ENCODE data around the gene SMC4.
"Not testable (repeated sequence)": the region's sequence is repeated elsewhere in the genome, so short reads cannot be mapped to it uniquely, and the experiment has no call there.

The SMC4 gene

GRCh38 chr3:160399125-160400029, at the start of gene SMC4, which contains the start of gene IFT80:
SMC4 (plus strand) TSS chr3:160399650; CDS start chr3:160400827, 1,177 bp downstream.
IFT80 (minus strand) TSS chr3:160399225; CDS start chr3:160384600, 14,625 bp downstream.
- peak; percentile 92 to 93 for DNase-seq (ENCODE audit: low read depth in 2 of 2)

DNA sequence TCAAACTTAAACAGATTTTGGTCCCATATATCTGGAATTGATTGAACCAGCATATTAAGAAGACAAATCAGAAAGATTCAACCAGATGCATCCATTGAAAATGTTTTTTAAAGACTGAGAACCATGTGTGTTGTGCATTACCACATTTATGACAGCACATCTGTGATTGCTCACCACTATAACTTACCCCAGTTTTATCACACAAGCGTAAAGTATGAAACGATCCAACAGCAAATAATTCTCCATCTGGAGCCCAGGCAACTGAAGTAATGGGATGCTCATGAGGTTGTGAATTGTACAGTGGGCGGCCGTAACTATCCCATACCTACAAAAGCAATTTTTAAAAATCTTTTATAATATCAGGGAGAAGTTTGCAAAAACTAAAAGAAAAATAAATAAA, 43.6 kb upstream of the SMC4 start:
- DNase-seq (ENCODE audit: low read depth in 2 of 2) = no peak

DNA sequence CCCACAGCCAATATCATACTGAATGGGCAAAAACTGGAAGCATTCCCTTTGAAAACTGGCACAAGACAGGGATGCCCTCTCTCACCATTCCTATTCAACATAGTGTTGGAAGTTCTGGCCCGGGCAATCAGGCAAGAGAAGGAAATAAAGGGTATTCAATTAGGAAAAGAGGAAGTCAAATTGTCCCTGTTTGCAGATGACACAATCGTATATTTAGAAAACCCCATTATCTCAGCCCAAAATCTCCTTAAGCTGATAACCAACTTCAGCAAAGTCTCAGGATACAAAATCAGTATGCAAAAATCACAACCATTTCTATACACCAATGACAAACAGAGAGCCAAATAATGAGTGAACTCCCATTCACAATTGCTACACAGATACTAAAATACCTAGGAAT, 36.6 kb upstream of the SMC4 start:
- DNase-seq (ENCODE audit: low read depth in 2 of 2) = not testable (repeated sequence)

GRCh38 chr3:160365869-160366522, 33.5 kb upstream of the SMC4 start:
- no peak for DNase-seq (ENCODE audit: low read depth in 2 of 2)

GRCh38 chr3:160368804-160369203, 30.6 kb upstream of the SMC4 start:
- DNase-seq (ENCODE audit: low read depth in 2 of 2) = no peak

GRCh38 chr3:160369784-160370183, 29.7 kb upstream of the SMC4 start:
- DNase-seq (ENCODE audit: low read depth in 2 of 2) = no peak

DNA sequence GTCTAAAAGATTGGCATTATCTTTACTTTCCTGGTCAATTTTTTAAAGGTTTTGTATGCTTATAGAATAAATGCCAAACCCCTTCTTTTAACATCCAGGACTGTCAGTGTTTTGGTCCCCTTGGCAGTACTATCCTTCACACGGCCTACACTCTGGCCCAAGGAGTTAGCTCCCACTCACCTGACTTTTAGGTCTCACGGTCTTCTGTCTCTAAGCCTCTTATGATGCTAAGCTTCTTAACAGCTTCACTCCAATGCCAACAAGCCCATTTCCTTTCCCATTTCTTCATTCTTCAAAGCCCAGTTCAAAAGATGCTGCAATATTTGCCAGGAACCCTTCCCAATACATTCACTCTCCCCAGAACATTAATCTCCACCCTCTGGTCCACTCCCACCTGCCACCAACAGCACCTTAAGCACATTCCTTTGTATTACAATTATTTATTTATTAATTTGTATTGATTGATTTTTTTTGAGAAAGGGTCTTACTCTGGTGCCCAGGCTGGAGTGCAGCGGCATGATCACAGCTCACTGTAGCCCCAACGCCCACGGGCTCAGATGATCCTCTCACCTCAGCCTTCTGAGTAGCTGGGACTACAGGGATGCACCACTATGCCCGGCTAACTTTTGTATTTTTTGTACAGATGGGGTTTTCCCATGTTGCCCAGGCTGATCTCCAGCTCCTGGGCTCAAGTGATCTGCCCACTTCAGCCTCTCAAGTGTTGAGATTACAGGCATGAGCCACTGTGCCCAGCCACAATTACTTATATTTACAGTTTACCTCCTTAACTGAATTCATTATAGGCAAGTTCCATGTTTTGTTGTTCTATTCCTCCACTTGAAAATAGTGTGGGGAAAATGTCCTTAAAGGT, 28.2 kb upstream of the SMC4 start:
- DNase-seq (ENCODE audit: low read depth in 2 of 2) = no peak

DNA sequence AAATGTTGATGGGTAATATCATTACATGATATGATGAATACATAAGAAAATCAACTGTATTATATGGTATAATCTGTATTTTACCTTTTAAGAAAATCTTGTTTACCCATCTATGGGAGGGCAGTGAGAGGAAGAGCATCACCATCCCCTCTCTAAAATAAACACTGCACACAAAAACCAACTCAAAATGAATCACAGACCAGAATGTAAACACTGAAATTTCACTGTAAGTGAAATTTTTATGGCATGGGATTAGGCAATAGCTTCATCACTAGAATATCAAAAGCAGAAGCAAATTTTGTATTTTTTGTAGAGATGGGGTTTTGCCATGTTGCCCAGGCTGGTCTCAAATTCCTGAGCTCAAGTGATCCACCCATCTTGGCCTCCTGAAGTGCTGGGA, 26.7 kb upstream of the SMC4 start:
- no peak for DNase-seq (ENCODE audit: low read depth in 2 of 2)

DNA sequence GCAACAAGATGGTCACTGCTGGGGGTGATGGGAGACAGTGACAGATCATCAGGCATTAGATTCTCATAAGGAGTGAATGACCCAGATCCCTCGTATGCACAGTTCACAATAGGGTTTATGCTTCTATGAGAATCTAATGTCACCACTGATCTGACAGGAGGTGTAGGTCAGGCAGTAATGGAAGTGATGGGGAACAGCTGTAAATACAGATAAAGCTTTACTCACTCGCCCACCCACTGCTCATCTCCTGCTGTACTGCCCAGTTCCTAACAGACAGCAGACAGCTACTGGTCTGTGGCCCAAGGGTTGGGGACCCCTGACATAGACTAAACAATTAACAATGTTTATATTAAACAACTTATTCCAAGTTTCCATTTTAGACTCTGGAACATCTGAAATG, 25.8 kb upstream of the SMC4 start:
- no peak for DNase-seq (ENCODE audit: low read depth in 2 of 2)

DNA sequence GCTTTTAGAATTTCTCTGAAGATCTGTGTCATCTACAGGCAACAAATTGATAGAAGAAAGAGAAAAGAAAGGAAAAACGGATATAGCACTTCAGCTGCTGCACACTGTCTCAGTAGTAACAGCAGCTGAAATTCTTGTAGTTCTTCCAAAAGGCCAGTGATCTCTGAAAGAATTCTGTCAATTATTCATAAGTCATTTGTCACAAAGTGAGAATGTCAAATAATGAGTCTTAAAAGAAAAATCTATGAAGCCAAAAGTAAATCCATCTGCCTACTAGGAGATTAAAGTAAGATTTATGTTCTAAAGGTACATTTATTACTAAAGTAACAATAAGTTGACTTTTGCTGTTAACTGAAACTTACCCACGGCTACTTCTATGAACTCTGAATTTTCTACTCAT, 25.0 kb upstream of the SMC4 start:
- DNase-seq (ENCODE audit: low read depth in 2 of 2) = no peak

- DNase-seq (ENCODE audit: low read depth in 2 of 2) = no peak
These were observed 24.5 kb upstream of the SMC4 start for GRCh38 chr3:160374925-160375324.

GRCh38 chr3:160376681-160377080, 22.8 kb upstream of the SMC4 start:
- no peak for DNase-seq (ENCODE audit: low read depth in 2 of 2)

- no peak for DNase-seq (ENCODE audit: low read depth in 2 of 2)
These were observed 20.9 kb upstream of the SMC4 start for GRCh38 chr3:160378331-160379109.

DNA sequence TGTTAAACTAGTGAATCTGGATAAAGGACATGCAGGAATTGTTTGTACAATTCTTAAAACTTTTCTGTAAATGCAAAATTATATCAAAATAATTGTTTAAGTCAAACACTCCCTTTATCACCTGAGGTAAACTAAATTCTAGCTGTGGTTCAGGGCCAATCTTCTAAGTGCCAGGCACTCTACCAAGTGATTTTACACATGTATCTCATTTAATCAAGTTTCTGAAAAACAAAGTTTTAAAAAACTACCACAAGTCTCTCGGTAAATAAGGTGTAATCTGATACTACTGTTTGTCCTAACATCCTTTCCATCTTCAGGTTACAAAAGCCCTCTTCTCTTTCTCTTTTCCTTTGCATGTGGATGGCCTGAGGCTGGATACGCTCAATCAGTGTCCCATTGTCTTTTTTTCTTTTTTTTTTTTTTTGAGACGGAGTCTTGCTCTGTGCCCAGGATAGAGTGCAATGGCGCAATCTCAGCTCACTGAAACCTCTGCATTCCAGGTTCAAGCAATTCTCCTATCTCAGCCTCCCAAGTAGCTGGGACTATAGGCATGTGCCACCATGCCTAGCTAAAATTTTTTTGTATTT, 19.7 kb upstream of the SMC4 start:
- no peak for DNase-seq (ENCODE audit: low read depth in 2 of 2)

DNA sequence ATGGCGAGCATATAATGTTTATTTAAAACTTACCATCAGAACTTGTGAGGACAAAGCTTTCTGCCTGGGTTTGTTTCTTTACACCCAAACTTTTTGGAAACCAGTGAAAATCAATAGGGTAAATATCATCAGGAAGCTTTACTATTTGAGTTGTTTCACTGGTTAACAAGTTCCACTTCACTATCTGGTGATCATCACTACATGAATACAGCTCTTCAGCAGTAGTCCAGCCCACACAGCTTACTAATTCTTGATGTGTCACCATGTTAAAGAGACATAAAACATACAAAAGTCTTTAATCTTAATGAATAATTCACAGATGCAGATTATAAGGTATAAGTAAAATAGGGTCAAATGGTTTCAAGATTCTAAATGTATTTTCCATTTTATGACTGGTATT, 18.0 kb upstream of the SMC4 start:
- no peak for DNase-seq (ENCODE audit: low read depth in 2 of 2)

DNA sequence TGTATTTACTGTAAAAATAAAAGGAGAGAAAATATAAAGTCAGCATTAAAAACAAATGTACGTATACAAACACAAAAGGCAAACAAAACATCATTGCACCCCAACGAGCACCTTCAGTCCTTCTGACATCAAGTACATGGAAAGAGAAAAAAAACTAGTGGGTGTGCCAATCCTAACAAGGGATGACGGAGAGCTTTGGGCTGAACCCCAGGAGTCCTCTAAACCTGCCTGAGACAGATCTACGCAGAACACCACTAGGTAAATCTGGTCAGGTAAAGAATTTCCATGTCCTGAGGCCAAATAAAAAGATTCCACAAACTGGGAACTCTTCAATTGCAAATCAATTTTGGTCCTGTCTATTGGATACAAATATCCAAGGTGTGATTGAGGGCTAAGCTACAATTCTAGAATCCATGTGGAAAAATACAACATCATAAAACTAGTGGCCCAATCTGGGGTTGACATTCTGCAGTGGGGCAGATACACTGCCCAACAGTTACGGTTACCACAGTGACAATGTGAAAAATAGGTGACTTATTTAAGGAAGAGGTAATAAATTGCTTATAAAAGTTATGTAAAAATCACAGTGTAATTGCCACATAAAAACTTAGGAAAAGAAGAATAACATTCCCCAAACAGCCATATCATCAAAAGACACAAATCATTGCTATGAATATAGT, 14.7 kb upstream of the SMC4 start:
- DNase-seq (ENCODE audit: low read depth in 2 of 2) = no peak

DNA sequence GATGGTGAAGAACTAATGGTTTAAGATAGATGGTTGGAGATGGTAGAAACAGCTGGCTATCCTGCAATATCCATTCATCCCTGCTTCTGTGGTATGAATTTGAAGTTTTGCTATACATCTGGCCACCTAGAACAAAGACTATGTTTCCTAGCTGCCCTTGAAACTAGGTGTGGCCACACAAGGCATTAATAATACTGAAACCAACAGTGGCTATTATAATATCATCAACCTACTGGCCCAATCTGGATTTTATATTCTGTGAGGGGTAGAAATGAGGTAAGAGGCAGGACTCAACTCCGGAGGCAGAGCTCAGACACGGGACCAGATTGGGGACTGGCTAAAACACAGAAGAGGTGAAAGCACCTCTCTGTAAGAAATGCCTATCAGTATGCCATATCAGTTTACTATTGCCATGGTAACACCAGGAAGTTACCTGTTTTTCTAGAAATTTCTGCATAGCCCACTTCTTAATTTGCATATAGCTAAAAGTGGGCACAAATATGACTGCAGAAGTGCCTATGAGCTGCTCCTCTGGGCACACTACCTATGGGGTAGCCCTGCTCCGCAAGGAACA, 8.8 kb upstream of the SMC4 start:
- DNase-seq (ENCODE audit: low read depth in 2 of 2) = no peak

GRCh38 chr3:160392798-160393197, 6.7 kb upstream of the SMC4 start:
- DNase-seq (ENCODE audit: low read depth in 2 of 2) = no peak

- no peak for DNase-seq (ENCODE audit: low read depth in 2 of 2)
These were observed 6.0 kb upstream of the SMC4 start for GRCh38 chr3:160393346-160394008.

Measured in stimulated activated CD8-positive, alpha-beta memory T cell treated with anti-CD3 and anti-CD28 coated beads, Interleukin-7, amount 100 ng/mL, for 1 hour (primary cell).